Skin of body (tissue), 3 donors: Measurements from ENCODE around the gene CCDC201. TPM values are rescaled to one million over a fixed set of nuclear protein-coding genes. Genes with fewer than 3 reads are reported as not detected.
"Not testable (repeated sequence)": the region's sequence is repeated elsewhere in the genome, so short reads cannot be mapped to it uniquely, and the experiment has no call there.

Source experiments
- DNase-seq: peaks from one replicate; lab custom pipeline; 2025; lab: John Stamatoyannopoulos, UW
- small RNA-seq: library from RNA; depleted of rRNA; stranded (forward); fragments of <200 nt; gene quantifications from one replicate; pipeline ENCODE3, GENCODE V24; 2014; ENCODE audit warnings: low replicate concordance
- total RNA-seq: library from RNA; depleted of rRNA; stranded (reverse); fragments of >200 nt; gene quantifications from one replicate; pipeline ENCODE4 v1.2.3, GENCODE V29; 2014

Gene CCDC201
- total RNA-seq, 1 donor from 2014 or later: not detected

GRCh38 chr7:45817913-45818312, 55.0 kb downstream of the CCDC201 start:
- DNase-seq: not testable (repeated sequence)

- not testable (repeated sequence) for DNase-seq
Observed at GRCh38 chr7:45817016-45817415, 55.9 kb downstream of the CCDC201 start.

GRCh38 chr7:45814216-45815118, 58.4 kb downstream of the CCDC201 start:
- not testable (repeated sequence) for DNase-seq

- DNase-seq: not testable (repeated sequence)
Observed at GRCh38 chr7:45813771-45814170, 59.1 kb downstream of the CCDC201 start.

GRCh38 chr7:45812946-45813345, 59.9 kb downstream of the CCDC201 start:
- no peak for DNase-seq

- DNase-seq: not testable (repeated sequence)
Observed at GRCh38 chr7:45811652-45812234, 61.1 kb downstream of the CCDC201 start.

GRCh38 chr7:45810451-45811005, 62.4 kb downstream of the CCDC201 start:
- not testable (repeated sequence) for DNase-seq

Small RNA genes lying within 50 kb of the gene (small RNA-seq; reads per million reads assigned to genes)
- not detected for gene RNU6-326P

Other genes starting within 250 kb of the CCDC201 start
- 0.10 TPM for gene IGFBP1, start 15.4 kb upstream of the CCDC201 start, total RNA-seq
- 211 TPM for gene IGFBP3, start 48.2 kb upstream of the CCDC201 start, total RNA-seq